Amniotic epithelial cell (primary cell): ENCODE data around the gene PNMA8C.
"Not testable (repeated sequence)": the region's sequence is repeated elsewhere in the genome, so short reads cannot be mapped to it uniquely, and the experiment has no call there.

Source experiments
- DNase-seq: peaks from one replicate; pipeline ENCODE4 v3.0.0-alpha.2; 2010; ENCODE audit warnings: low read depth

Gene PNMA8C

DNA sequence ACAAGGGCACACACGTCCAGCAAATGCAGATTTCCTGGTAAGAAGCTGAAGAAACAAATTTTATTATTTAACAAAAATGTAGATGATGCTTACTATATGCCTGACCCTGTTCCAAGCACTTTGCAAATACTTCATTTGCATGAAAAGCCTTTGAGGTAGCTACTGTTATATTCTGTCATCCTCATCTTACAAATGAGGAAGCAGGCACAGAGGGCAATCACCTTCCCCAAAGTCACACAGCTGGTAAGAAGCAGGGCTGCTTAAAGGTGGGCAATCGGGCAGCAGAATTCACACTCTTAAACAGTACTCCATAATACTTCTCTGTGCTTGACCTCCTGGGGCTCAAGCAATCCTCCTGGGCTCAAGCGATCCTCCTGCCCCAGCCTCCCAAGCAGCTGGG is 18.3 kb upstream of the PNMA8C start:
- no peak for DNase-seq

DNA sequence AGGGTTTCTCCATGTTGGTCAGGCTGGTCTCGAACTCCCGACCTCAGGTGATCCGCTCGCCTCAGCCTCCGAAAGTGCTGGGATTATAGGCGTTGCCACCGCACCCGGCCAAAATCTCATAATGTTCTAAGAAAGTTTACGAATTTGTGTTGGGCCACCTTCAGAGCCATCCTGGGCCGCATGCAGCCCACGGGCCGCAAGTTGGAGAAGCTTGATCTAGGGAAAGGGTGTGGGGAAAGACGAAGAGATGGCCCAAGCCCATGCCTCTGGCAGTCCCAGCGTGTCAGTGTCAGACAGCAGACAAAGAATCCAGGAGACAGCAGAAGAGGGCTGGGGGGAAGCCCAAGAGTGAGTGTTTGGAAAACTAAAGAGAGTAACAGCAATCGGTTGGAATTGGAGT is 17.3 kb upstream of the PNMA8C start:
- no peak for DNase-seq

DNA sequence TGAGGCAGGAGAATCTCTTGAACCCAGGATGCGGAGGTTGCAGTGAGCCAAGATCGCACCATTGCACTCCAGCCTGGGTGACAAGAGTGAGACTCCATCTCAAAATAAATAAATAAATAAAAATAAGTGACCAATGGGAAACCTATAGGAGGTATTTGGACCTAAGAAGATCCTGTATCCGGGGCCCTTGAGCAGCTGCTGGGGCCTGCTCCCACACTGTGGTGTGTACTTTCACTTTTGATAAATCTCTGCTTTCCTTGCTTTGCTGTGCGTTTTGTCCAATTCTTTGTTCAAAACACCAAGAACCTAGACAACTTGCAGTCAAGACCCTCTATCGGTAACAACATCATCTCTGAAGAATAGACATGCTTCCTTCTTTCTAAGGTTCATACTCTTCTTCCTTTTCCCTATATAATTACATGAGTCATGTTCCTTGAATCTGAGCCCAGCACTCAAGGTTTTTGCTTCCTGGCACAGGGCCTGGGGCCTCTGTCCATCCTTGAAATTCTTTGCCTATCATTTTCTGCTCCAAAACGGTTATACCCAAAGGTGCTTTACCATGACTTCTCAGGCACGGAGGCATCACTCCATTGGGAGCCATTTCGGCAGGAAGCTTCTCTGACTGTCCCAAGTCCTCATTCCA is 14.2 kb upstream of the PNMA8C start:
- peak; percentile 75 for DNase-seq

DNA sequence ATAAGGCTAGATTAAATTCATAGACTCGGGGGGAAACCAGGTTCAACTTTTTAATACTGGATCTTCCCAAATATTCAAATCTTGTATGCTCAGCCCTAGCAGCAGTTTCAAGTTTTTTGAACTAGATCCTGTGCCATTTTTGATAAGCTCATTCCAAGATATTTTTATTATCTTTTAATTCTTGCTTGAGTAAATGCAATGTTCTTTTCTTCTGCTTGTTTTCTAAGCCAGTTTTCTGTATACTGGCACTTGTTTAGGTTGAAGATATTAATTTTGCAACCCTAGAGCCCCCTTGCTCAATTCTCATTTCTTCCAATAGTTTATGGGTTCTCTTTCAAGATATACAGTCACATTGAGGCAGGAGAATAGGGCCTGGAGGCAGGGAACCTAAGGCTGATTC is 13.1 kb upstream of the PNMA8C start:
- peak; percentile 14 for DNase-seq

DNA sequence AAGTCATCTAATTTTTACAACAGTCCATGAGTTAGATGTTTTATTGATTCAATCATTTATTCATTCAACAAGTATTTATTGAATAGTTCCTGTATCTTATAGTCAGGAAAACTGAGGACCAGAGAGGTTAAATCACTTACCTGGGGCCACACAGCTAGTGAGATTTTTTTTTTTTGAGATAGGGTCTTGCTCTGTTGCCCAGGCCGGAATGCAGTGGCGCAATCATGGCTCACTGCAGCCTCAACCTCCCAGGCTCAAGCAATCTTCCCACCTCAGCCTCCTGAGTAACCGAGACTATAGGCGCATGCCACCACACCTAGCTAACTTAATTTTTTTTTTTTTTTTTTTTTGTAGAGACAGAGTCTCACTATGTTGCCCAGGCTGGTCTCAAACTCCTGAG is 7.0 kb upstream of the PNMA8C start:
- DNase-seq = not testable (repeated sequence)

DNA sequence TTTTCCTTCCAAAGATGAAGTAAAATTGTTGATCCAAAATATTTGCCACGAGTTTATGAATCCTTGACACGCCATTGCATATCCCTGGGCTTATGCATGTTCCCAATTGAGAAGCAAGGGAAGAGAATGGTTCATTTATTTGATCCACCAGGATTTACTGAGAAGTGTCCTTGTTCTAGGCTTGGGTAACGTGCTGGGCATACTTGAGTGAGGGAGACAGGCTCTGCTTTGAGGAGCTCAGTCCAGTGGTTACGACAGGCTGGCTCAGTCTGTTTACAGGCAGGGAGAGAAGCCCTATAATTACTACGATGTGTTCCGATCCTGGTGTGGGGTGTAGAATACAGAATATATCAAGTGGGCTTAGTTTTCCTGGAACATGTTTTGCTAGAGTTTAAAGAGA is 6.3 kb upstream of the PNMA8C start:
- DNase-seq = peak; percentile 42

DNA sequence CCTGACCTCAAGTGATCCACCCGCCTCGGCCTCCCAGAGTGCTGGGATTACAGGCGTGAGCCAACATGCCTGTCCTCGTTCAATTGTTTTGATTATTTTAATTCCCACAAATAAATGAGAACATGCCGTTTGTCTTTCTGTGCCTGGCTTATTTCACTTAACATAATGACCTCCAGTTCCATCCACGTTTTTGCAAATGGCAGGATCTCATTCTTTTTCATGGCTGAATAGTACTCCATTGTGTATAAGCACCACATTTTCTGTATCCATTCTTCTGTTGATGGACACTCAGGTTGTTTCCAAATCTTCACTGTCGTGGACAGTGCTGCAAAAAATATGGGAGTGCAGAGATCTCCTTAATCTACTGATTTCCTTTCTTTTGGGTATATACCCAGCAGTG is 4.7 kb upstream of the PNMA8C start:
- DNase-seq = not testable (repeated sequence)

DNA sequence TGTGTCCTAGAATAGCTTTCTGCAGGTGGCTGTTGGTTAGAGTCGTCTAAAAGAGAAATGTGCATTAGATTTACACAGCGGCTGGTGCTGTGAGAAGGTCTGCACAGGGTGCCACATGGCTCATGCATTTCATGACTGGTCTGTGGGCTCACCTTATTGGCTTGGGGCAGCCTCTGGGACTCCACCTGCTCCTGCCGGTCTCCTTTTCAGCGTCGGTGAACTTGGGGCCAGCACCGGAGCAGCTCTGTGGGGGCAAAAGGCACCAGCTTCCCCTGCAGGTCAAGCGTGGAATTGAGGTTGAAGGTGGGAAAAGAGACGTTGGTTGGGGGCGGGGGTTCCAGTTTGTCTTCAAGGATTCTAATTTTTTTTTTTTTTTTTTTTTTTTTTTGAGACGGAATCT is 3.1 kb upstream of the PNMA8C start:
- DNase-seq = no peak

DNA sequence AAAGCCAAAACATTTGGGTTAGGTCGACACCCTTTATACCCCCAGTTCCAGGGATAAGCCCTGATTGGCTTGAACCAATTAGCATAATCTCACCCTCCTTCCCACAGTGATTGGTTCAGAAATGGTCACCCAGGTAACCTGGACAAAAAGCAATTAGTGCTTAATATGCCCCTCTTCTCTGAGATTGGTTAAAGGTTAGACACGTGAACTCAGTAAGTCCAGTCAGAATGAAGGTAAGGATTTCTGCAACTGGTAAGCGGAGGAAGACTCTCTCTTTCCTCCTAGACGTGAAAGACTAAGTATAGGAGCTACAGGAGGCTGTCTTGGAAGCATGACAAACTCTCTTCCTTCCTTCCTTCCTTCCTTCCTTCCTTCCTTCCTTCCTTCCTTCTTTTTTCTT is 1.3 kb upstream of the PNMA8C start:
- no peak for DNase-seq

DNA sequence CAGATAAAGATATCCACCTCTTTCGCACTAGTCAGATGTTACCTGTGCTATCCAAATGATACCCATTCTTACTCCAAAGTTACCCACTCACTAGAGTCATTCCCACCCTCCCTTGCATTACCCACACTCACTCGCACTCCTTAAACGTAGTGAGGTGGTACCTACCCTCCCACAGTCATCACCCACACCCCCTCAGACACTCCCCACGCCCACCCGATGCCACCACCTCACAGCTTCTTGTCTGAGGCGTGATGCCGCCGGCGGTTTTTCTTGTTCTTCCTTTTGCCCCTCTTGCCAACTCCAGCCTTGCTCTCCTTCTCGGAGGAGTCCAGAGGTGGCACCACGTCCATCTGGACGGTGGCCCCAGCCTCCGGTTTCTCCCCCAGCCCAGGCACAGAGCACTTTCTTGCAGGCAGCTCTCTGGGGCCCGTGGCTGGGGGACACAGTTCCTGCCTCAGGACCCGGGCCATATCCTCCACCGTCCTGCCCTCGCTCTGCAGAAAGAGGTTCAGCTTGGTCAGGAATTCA is 1.2 kb downstream of the PNMA8C start:
- DNase-seq = no peak

DNA sequence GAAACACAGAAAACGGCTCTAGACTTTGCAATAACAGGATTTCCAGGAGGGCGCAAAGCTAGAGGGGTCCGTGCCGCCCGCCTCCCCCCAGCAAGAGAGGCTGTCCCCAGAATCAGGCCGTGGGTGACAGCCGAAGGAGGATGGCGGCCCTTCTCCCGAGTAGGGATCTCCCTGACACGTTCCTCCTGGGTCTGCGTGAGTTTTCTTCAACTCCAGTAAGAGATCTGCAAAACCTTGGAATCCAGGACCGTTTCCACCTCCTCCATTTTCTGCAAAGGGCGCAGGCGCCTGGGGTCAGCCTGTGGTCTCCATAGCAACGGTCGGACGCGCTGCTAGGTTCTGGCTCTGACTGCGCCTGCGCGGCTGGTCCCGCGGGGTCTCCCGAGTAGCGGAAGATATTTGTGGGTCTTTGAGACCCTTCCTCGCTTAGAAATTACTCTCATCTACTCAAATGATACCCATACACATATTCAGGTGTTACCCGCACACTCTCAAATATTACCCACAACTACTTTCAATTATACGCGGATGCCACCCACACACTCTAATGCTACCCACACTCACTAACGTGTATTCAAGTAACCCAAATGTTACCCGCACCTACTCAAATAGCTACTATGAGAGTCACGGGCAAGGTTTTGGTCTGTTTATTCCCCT is 2.1 kb downstream of the PNMA8C start:
- peak; percentile 75 for DNase-seq

DNA sequence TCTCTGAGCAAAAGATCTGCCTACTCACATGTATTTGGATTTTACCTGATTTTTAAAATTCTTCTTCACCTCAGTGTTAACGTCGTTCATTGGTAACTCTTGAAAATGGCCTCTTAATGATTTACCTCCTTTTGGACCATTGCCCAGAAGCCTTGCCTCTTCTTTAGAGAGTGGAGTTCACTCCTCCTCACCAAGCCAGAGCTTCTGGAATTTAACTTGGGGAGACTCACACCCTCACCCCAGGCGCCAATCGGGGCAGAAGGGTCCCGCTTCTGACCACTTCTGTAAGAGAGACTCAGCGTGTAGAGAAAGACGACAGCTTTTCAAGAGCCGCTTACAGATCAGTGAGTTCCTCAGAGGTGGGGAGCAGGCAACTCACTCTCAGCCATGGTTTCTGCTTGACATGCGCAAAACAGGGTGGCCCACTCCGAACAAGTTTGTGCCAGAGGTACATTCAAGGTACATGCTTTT is 2.7 kb downstream of the PNMA8C start:
- peak; percentile 66 for DNase-seq

DNA sequence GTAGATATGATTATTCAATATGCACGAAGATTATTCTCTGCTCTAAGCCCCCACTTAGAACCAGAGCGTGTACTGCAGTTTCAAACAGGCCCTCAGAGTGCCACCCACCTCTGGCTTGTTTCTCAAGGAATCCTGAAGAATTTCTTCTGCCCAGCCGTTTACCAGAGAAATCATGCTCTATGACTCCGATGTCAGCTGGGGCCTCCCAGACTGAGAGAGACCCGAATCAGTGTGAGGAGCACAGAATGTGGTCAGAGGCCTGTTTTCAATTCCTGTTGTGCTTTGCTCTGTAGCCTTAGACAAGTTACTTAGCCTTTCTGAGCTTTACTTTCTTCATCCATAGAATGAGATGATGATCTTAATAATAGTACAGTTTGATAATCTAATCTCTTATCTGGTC is 5.5 kb downstream of the PNMA8C start:
- peak; percentile 69 for DNase-seq

DNA sequence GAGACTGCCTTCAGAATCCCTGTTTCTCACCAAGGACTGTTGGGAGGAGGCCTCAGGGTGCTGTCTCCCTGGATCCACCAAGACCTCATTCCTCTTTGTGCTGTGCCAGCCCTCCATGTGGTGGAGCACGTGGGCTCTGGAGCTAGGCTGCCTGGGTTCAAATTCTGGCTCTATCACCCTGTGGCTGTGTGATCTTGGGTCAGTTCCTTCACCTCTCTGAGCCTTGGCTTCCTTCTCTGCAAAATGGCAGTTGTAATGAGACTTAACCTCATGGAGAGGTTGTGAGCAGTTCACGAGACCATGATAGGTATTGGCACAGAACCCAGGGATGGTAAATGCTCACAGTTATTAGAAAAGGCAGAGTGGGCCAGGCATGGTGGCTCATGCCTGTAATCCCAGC is 6.4 kb downstream of the PNMA8C start:
- no peak for DNase-seq

DNA sequence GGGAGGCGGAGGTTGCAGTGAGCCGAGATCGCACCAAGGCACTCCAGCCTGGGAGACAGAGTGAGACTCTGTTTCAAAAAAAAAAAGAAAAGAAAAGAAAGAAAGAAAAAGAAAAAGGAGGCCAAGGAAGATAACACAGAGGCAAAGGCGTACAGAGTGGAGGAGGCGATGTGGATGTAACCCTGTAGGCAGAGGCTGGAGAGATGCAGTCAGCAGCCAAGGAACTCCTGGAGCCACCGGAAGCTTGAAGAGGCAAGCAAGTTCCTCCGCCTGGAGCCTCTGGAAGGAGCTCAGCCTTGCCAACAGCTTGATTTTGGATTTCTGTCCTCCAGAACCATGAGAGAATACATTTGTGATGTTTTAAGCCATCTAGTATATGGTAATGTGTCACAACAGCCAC is 8.7 kb downstream of the PNMA8C start:
- no peak for DNase-seq

DNA sequence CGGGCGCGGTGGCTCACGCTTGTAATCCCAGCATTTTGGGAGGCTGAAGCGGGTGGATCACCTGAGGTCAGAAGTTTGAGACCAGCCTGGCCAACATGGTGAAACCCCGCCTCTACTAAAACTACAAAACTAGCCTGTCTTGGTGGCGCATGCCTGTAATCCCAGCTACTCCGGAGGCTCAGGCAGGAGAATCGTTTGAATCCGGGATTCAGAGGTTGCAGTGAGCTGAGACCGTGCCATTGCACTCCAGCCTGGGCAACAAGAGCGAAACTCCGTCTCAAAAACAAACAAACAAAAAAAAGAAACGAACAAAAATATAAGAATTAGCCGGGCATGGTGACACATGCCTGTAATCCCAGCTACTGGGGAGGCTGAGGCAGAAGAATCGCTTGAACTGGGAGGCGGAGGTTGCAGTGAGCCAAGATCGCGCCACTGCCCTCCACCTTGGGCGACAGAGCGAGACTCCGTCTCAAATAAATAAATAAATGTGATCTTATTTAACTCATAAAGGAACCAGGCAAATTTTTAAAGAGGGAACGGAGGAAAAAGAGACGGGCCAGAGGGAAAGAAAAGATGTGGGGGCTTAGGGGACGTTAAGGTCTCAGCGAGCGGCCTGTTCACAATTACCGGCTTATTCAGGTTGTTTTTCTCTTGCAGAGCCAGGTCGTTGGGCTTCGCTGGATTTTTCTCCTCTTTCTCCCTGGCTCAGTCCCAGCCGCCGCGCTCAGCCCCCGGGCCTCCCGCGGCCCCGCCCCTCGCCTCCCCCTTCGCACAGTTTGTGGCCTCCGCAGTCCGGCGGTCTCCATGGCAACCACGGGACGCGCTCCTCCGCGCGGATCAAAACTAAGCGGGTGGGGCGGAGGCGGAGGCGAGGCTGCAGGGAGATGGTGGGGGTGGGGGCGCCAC is 12.7 kb downstream of the PNMA8C start:
- peak; percentile 88 for DNase-seq

DNA sequence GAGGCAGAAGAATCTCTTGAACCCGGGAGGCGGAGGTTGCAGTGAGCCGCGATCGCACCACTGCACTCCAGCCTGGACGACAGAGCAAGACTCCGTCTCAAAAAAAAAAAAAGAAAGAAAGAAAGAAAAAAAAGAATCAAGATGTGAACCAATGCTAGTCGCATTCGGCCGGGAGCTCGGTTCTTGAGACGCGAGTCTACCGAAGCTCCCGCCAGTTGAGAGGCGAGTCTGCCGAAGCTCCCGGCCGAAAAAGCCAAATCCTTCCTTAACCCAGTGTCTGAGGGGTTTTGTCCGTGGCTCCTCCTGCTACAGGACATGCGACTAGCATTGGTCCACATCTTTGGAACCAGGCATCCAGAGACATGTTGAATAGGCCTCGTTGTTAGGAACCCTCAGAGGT is 13.8 kb downstream of the PNMA8C start:
- not testable (repeated sequence) for DNase-seq

DNA sequence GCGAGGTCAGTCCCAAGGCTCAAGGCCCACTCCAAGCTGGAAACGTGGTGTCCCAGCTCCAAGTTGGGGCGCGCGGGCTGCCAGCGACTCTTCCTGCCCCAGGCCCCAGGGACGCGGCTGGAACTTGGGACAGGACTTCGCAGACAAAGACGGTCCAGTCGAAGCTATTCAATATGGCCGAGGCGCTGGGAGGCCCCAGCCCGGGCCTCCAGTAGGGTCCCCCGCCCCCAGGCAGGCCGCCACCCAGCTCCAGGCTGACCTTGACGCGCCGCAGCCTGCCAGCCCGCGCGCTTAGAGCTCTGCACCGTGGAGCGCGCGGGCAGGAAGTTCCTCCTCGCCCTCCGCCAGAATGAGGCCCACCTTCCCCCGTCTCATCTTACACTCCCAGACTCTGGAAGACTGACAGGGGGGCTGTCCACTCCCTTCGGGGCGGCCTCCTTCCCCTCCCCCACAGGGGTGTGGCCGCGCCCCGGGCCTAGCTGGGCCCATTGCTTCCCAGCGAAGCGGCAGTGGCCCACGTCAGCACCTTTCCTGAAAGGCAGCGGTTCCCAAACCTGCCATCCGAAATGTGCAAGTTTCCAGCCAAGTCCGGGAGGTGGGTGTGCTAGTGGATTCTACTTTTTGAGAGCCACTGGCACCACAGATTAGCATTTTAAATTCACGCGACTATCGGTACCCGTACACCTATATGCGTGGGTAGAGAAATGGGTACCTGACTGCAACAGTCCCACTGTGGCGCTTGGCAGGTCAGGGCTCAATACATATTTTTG is 15.3 kb downstream of the PNMA8C start, which contains the start of gene CCDC8:
TSS of gene CCDC8 (minus strand) at position 303 of the 770 bp plus-strand sequence. CDS start 754 bp downstream, outside the sequence.
- DNase-seq = peak; percentile 98

DNA sequence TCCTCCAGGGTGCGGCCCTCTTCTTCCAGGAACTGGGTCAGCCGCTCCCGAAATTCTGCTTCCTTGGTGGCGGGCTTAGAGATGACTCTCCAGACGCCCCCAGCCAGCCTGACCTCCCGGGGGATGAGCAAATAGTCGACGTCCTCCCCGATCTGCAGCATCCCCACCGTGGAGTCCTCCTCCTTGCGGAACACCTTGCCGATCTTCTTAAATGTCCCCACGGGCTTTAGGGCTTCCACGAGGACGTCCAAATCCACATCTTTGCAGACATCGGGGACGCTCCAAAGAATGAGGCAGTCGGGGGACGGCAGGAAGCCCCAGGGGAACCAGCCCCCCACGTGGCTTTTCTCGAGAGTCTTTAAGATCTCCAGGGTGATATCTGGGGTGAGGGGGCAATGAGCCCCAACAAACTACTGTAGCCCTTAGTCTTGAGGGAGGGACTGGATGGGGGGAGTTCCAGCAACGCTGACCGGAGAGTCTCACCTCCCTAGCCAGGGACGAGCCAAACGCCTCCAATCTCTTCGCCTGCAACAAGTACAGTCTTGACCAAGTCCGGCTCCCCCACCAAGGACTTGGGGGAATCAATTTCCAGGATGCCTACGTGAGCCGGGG is 16.0 kb downstream of the PNMA8C start:
- no peak for DNase-seq

DNA sequence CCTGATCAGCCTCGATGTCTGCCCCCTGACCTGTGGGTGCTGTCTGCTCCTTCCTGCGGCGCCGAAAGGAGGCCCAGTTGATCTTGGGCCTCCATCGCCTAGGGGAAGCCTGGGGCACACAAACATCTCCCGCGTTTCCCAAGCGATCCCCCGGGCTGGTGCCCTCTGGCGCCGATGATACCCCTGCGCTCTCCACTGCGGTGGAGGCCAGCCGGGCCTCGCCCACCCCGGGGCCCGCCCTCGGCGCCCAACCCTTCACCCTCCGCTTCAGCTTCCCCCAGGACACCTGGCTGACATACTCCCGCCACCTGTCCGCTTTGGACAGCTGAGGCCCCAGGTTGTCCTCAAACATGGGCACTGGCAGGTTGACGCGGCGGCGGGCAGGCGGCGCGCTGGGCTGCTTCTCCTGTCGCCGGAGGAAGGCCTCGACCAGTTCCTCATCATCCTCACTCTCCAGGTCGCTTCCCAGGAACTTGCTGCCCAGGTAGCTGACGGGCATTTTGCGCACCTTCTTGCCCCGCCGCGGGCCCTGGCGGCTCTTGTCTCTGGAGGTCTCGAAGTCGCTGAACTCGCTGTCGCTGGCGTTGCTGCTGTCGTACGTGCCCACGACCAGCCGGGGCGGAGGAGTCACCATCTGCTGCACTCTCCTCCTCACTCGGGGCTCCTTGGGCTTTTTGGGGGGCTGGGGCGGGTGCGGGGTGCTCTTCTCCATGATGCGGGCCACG is 16.6 kb downstream of the PNMA8C start:
- no peak for DNase-seq
